Stimulated activated CD8-positive, alpha-beta memory T cell treated with anti-CD3 and anti-CD28 coated beads, Interleukin-15, amount 100 ng/mL, for 4 hours (primary cell): ENCODE results near the gene PCK1.
"Not testable (repeated sequence)": the region's sequence is repeated elsewhere in the genome, so short reads cannot be mapped to it uniquely, and the experiment has no call there.

ENCODE experiments used
- DNase-seq, 2 donors: peaks; one replicate each; pipeline ENCODE4 v3.0.0-alpha.2; 2020; ENCODE audit warnings: low read depth in 2 of 2

PCK1 gene

GRCh38 chr20:57560554-57561355 is at the start of gene PCK1:
Gene PCK1 (plus strand): TSS chr20:57561110. CDS start chr20:57561412, 302 bp downstream.
- DNase-seq = no peak

GRCh38 chr20:57511709-57512108 is 49.2 kb upstream of the PCK1 start:
- not testable (repeated sequence) for DNase-seq

DNA sequence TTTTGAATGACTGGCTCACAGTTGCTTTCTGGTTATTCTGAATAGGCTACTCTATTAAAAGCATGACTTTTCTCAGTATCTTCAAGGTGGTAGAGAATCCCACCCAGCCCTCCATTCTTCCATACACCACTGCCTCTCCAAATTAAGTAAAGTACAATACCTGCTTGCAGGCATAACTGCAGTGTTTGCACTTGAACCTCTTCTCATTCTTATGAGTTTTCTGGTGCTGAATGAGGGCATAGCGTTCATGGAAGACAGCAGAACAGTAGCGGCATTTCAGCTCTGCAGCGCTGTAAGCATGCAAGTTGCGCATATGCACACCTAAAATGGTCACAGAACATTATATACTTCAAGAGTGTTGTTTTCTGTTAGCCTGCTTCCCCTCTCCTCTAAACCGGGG is 48.5 kb upstream of the PCK1 start:
- no peak for DNase-seq

DNA sequence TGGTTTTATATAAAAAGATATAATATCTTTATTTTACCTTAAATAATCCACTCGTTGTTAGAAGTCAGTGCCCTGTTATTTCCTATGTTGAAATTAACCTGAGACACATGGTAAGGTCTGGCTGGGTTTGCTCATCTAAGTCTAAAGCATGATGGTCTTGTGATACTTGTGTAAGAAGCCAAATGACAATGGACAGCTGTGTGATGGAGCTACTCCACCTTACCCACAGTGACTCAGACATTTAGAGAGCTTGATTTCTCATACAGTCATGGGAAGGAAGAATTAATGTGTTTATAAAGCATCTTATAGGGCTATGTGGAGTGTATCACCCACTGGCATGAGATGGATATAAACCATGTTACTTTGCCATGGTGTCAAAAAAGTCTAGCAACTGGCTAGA is 47.7 kb upstream of the PCK1 start:
- no peak for DNase-seq

- no peak for DNase-seq
These were observed 46.6 kb upstream of the PCK1 start for GRCh38 chr20:57514273-57514751.

DNA sequence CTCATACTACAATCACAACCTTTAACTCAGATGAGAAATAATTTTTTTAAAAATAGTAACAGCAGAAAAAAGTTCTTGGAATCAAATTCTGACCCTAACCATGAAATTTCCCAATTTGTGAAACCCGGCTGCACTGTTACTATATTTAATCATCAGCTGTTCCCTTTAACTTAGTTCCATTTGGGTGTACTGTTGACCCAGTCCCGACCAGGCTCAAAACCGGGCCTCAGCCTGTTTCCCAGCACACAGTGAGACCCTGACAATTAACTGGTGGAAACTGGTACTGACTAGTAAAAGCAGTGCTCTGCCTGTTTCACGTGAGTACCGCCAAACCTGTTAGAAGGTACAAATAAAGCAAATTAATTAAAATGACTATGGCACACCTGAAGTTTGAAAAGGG is 43.0 kb upstream of the PCK1 start:
- DNase-seq = no peak

GRCh38 chr20:57522380-57523140 is 38.4 kb upstream of the PCK1 start:
- no peak for DNase-seq

DNA sequence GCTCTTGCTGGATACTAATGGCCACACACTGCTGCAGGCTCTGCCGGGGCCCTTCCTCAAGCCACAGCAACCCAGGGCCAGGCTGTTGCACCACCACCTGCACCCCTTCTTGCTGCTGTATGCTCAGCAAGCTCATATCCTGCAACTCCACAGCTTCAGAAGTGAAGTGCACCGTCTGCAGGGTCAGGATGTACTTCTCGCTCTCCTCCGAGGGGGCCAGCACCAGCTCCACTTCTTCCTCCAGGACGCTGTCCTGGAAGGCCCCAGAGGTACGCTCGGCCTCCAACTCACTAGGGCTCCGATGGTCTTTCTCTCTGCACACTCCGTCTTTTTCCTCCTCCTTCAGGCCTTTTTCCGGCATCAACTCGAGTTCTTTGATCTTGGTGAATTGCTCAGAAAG is 37.1 kb upstream of the PCK1 start:
- no peak for DNase-seq

- DNase-seq = no peak
These were observed 36.3 kb upstream of the PCK1 start, which contains the start of gene CTCFL for GRCh38 chr20:57524511-57525176. Gene CTCFL (minus strand): TSS chr20:57525140. CDS start chr20:57524205, 935 bp downstream.

DNA sequence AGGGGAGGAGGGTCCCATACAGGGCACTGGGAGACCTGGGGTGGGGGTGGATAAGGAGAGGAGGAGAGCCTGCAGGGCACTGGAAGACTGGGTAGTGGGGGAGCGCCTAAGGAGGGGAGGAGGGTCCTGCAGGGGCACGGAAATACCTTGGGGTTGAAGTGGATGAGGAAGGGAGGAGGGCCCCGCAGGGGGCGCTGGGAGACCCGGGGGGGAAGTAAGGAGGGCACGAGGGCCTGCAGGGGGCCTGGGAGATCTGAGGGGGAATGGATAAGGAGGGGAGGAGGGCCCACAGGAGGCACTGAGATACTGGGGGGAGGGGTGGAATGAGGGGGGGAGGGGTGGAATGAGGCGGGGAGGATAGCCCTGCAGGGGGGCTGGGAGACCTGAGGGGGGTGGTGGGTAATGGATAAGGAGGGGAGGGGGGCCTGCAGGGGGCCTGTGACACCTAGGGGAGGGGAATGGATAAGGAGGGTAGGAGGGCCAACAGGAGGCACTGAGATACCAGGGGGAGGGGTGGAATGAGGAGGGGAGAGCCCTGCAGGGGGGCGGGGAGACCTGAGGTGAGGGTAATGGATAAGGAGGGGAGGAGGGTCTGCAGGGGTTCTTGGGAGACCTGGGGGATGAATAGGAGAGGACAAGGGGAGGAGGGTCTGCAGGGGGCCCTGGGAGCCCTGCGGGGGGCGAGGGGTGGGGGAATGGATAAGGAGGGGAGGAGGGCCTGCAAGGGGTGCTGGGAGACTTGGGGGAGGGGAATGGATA is 35.4 kb upstream of the PCK1 start:
- no peak for DNase-seq

DNA sequence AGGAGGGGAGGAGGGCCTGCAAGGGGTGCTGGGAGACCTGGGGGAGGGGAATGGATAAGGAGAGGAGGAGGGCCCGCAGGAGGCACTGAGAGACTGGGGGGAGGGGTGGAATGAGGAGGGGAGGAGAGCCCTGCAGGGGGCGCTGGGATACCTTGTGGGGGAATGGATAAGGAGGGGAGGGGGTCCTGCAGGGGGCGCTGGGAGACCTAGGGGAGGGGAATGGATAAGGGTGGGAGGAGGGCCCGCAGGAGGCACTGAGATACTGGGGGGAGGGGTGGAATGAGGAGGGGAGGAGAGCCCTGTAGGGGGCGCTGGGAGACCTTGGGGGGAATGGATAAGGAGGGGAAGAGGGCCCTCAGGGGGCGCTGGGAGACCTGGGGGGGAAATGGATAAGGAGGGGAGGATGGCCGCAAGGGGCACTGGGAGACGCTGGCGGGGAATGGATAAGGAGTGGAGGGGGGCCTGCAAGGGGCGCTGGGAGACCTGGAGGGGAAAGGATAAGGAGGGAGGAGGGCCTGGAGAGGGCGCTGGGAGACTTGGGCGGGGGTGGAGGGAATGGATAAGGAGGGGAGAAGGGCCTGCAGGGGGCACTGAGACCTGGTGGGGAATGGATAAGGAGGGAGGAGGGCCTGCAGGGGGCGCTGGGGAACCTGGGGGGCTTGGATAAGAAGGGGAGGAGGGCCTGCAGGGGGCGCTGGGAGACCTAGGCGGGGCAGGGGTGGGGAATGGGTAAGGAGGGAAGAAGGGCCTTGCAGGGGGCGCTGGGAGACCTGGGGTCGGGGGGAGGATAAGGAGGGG is 34.6 kb upstream of the PCK1 start:
- DNase-seq = no peak

- DNase-seq = no peak
These were observed 33.9 kb upstream of the PCK1 start for GRCh38 chr20:57526885-57527460.

- no peak for DNase-seq
These were observed 33.2 kb upstream of the PCK1 start for GRCh38 chr20:57527728-57528127.

DNA sequence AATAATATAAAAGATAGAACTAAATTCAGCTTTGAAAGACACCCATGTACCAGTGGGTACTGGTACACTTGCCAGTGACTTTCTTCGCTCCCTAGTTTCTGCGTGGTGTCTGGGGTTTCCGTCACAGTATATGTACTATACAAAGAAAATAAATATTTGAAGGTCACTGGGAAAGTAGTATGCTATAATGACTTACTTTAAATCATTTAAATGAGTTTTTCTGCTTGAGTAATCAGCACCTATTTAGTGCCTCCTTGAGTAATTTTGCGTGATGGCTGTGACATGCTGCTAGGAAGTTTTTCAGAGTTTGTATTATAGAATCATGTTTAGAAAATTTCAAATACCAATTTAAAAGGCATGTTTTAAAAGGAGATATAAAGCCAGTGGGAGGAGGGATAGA is 32.8 kb upstream of the PCK1 start:
- no peak for DNase-seq

DNA sequence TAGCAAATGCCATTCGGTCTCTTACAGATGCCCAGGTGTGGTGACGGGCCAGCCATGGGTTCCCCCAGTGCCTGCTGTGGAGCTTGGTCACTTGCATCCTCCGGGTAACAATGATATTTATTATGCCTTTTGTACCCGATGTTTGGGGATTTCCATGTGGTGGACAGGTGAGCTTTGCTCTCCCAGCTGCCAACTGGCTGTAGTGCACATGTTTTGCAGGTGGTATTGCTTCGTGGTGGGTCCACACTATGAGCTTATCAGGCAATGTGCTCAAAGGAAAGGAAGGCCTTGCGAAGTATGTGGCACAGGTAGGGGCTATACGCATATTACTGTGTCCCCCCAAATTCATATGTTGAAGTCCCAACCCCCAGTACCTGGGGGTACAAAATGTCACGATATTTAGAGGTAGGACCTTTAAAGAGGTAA is 31.7 kb upstream of the PCK1 start:
- DNase-seq = no peak

- DNase-seq = no peak
These were observed 31.1 kb upstream of the PCK1 start for GRCh38 chr20:57529810-57530209.

DNA sequence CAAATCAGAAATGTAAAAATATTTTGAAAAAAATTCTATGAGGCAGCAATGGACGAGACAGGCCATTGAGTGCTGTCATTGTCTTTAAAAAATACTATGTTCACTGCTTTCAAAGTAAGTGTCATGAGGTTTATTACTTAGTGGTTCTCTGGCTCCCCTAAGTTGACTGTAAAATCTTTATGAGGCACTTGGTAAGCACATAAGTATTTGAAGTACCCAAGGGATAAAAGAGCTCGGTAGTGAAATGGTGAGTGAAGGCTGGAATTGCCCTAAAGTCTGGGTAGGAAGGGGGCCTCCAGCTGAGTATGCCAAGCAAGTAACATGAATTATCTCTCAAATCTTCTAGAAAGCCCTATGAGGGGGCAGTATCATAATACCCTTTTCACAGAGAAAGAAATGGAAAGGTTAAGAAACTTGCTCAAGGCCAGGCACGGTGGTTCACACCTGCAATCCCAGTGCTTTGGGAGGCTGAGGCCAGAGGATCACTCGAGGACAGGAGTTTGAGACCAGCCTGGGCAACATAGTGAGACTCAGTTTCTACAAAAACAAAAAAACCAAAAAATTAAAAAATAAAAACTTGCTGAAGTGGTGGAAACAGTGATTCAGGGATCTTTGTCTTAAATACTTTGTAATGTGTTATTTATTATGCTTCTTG is 30.5 kb upstream of the PCK1 start:
- no peak for DNase-seq

DNA sequence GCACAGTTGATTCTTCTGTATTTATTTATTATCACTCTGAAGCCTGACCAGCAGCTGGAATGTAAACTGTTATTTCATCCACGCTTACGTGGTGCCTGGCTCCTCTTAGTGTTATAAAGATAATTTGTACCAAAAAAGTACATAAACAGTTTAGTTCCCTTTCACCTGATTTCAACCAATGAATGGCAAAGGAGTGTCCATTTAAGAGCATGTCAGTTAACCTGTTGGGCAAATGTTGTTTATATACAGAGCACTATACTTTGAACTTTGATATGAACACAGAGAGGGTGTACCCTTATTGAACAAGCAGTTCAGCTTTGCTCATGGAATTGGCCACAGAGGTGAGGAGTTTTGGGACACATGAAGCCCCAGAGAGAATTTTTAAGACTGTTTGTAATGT is 28.8 kb upstream of the PCK1 start:
- DNase-seq = no peak

GRCh38 chr20:57535297-57535696 is 25.6 kb upstream of the PCK1 start:
- DNase-seq = no peak
